ENCODE results near the gene LIX1L. TPM values are rescaled to one million over a fixed set of nuclear protein-coding genes. Genes with fewer than 3 reads are reported as not detected.

Gene LIX1L
- total RNA-seq, 1 experiment from 2014 or later = 0.82 TPM

- Histone ChIP-seq H3K4me3 (ENCODE audit: low read depth, low read length) (peak overlapping the region; percentile 91), H3K9me3 (no peaks in the 10 kb centered on the region), H3K4me1 (peaks cover 21% of the 10 kb centered on the region; the same call in 1 of the 2 replicates), H3K36me3 (ENCODE audit: control insufficient read depth, insufficient read depth, low read length) (peaks cover 16% of the 10 kb centered on the region; the same call in 1 of the 2 replicates), H3K27me3 (replicated peaks; ENCODE audit: control insufficient read depth, insufficient read depth, low read length) (no peaks in the 10 kb centered on the region)
- H3K27ac Mint-ChIP-seq (ENCODE audit: unreplicated experiment) = no peak overlapping the region
- TF ChIP-seq, protein P1, sequence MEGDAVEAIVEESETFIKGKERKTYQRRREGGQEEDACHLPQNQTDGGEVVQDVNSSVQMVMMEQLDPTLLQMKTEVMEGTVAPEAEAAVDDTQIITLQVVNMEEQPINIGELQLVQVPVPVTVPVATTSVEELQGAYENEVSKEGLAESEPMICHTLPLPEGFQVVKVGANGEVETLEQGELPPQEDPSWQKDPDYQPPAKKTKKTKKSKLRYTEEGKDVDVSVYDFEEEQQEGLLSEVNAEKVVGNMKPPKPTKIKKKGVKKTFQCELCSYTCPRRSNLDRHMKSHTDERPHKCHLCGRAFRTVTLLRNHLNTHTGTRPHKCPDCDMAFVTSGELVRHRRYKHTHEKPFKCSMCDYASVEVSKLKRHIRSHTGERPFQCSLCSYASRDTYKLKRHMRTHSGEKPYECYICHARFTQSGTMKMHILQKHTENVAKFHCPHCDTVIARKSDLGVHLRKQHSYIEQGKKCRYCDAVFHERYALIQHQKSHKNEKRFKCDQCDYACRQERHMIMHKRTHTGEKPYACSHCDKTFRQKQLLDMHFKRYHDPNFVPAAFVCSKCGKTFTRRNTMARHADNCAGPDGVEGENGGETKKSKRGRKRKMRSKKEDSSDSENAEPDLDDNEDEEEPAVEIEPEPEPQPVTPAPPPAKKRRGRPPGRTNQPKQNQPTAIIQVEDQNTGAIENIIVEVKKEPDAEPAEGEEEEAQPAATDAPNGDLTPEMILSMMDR (IDR thresholded peaks at IDR 0.05; ENCODE audit: insufficient read depth in 1 of 2, low read depth in 1 of 2, low read length in 1 of 2, severe bottlenecking in 1 of 2, unreplicated experiment in 1 of 2) = no peak
- DNase-seq = no peak
- peaks cover 23% of the 10 kb centered on the region for H3K4me1 Mint-ChIP-seq (ENCODE audit: low read depth, unreplicated experiment)
- intact Hi-C loops (cut with micrococcal nuclease; ENCODE audit: unreplicated experiment) = no loop called here
- BruUV-seq (replicated peaks) = no TSS peak
- peaks cover 43% of the 10 kb centered on the region for H3K36me3 Mint-ChIP-seq (ENCODE audit: insufficient read depth, unreplicated experiment)
- no peaks in the 10 kb centered on the region for H3K27me3 Mint-ChIP-seq (ENCODE audit: insufficient read depth, unreplicated experiment)
- POLR2A ChIA-PET = no interaction called here
- no peaks in the 10 kb centered on the region for H3K9me3 Mint-ChIP-seq (ENCODE audit: unreplicated experiment)
- peak overlapping the region; percentile 28 for H3K4me3 Mint-ChIP-seq (ENCODE audit: unreplicated experiment)
- CTCF ChIA-PET = no interaction called here
Measured at GRCh38 chr1:145993618-145994390, 36.0 kb upstream of the LIX1L start.

DNA sequence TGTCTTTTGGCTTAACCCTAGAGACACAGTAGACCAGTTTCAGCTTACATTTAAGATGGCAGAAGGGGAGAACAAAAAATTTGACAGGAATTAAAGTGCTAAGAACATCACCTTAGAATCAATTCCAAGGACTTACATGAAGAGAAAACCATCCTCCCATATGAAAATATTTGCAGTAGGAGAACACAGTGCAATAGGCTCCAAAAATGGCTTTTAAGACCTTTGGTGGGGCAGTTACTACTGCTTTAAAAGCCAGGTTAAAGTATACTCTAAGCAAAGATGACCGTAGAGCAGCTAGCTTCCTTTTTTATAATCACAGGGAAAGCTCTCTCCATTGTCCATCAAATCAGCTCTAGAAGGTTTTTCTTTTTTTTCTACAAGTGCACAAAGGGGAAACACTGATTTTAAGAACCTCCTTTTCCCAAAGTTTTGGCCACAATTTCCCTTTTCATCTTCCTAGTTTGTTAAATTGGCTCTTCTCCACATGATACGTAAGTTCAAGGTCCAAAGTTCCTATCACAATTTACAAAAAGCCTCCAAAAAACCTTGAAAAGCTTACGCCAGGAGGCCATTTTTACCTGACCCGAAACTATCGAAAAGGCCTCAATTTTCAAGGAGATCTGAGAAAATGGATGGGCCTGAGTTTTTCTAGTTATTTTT, 35.3 kb upstream of the LIX1L start:
- no peaks in the 10 kb centered on the region for H3K27me3 ChIP-seq (replicated peaks; ENCODE audit: control insufficient read depth, insufficient read depth, low read length)
- H3K36me3 Mint-ChIP-seq (ENCODE audit: insufficient read depth, unreplicated experiment) = peaks cover 43% of the 10 kb centered on the region
- DNase-seq = no peak
- peaks cover 16% of the 10 kb centered on the region; the same call in 1 of the 2 replicates for H3K36me3 ChIP-seq (ENCODE audit: control insufficient read depth, insufficient read depth, low read length)
- H3K27ac Mint-ChIP-seq (ENCODE audit: unreplicated experiment) = no peak overlapping the region
- peaks cover 21% of the 10 kb centered on the region; the same call in 1 of the 2 replicates for H3K4me1 ChIP-seq
- CTCF ChIA-PET = interaction anchor here (0.7 kb wide), 1 partner anchor 14 kb away, joined by 3 read pairs; no protein-coding TSS in a partner anchor
- H3K4me3 ChIP-seq (ENCODE audit: low read depth, low read length) = peak overlapping the region; percentile 91
- H3K4me1 Mint-ChIP-seq (ENCODE audit: low read depth, unreplicated experiment) = peaks cover 23% of the 10 kb centered on the region
- no peak overlapping the region for H3K4me3 Mint-ChIP-seq (ENCODE audit: unreplicated experiment)
- no TSS peak for BruUV-seq (replicated peaks)
- no peaks in the 10 kb centered on the region for H3K27me3 Mint-ChIP-seq (ENCODE audit: insufficient read depth, unreplicated experiment)
- H3K9me3 Mint-ChIP-seq (ENCODE audit: unreplicated experiment) = no peaks in the 10 kb centered on the region
- POLR2A ChIA-PET = no interaction called here
- TF ChIP-seq, protein P1 (IDR thresholded peaks at IDR 0.05; ENCODE audit: insufficient read depth in 1 of 2, low read depth in 1 of 2, low read length in 1 of 2, severe bottlenecking in 1 of 2, unreplicated experiment in 1 of 2) = no peak
- H3K9me3 ChIP-seq = no peaks in the 10 kb centered on the region
- intact Hi-C loops (cut with micrococcal nuclease; ENCODE audit: unreplicated experiment) = no loop called here

DNA sequence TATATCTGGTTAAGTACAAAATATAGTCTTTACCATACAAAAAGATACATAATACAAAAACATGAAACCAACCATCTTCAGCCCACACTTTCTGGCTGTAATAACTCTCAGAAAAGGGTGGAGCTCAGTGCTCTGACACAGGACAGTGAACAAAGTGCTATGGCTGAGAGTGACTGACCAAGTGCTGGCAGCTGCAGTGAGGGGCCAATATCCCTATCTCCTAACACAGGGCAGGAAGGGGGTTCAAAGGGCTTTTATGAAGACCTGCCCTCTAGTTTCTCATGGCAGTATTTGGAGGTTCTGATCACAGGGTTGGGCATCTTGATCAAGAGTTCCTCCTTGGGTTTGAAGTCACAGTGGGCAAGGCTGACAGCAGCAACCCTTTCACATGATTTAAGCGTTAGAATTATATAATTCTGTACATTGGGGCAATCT, 34.7 kb upstream of the LIX1L start:
- Mint-ChIP-seq H3K9me3 (ENCODE audit: unreplicated experiment) (no peaks in the 10 kb centered on the region), H3K36me3 (ENCODE audit: insufficient read depth, unreplicated experiment) (peaks cover 43% of the 10 kb centered on the region), H3K4me3 (ENCODE audit: unreplicated experiment) (no peak overlapping the region), H3K27me3 (ENCODE audit: insufficient read depth, unreplicated experiment) (no peaks in the 10 kb centered on the region), H3K27ac (ENCODE audit: unreplicated experiment) (no peak overlapping the region), H3K4me1 (ENCODE audit: low read depth, unreplicated experiment) (peaks cover 20% of the 10 kb centered on the region)
- intact Hi-C loops (cut with micrococcal nuclease; ENCODE audit: unreplicated experiment) = no loop called here
- DNase-seq = no peak
- ChIA-PET CTCF (interaction anchor here (0.7 kb wide), 1 partner anchor 13 kb away, joined by 3 read pairs; no protein-coding TSS in a partner anchor), POLR2A (no interaction called here)
- H3K4me3 ChIP-seq (ENCODE audit: low read depth, low read length) = no peak overlapping the region
- H3K36me3 ChIP-seq (ENCODE audit: control insufficient read depth, insufficient read depth, low read length) = peaks cover 16% of the 10 kb centered on the region; the same call in 1 of the 2 replicates
- no TSS peak for BruUV-seq (replicated peaks)
- H3K27me3 ChIP-seq (replicated peaks; ENCODE audit: control insufficient read depth, insufficient read depth, low read length) = no peaks in the 10 kb centered on the region
- H3K9me3 ChIP-seq = no peaks in the 10 kb centered on the region
- peaks cover 21% of the 10 kb centered on the region; the same call in 1 of the 2 replicates for H3K4me1 ChIP-seq
- TF ChIP-seq, protein P1 (IDR thresholded peaks at IDR 0.05; ENCODE audit: insufficient read depth in 1 of 2, low read depth in 1 of 2, low read length in 1 of 2, severe bottlenecking in 1 of 2, unreplicated experiment in 1 of 2) = no peak

All from Caco-2 (cell line).